ENCODE results near the gene USP11. TPM values are rescaled to one million over a fixed set of nuclear protein-coding genes. Genes with fewer than 3 reads are reported as not detected.

The USP11 gene
- total RNA-seq, 1 experiment from 2014 or later = 153 TPM

DNA sequence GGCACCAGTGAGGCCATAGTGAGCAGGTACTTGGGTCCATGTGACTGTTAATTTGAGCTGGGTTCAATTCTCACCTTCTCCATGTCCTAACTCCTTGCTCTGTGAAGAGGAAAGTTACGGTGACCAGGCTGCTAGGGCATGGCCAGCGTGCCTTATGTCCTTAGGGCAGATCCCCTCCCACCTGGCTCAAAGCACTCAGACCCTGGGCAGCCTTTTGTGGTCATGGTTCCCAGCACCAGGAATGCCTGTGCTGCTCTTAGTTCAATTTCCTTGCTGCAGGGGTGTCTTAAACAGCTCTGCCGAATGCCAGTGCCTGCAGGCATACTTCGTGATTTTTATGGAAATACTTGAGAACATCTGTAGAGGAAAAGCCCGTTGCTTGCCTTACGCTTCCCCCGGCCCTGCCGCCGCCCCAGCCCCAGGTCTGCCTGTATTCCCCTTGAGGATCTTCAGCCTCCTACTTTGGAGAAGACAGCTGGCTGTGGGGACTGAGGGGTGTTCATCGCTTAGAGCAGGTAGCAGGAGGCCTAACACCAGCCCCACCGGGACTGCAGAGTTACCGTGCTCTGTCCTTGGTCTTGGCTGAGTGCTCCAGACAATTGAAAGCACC, 17.4 kb upstream of the USP11 start:
- Histone ChIP-seq H2BK20ac (ENCODE audit: low read depth, low read length, poor library complexity, severe bottlenecking) (no peak overlapping the region), H4K8ac (replicated peaks; ENCODE audit: insufficient read length, low read depth, low read length) (no peak overlapping the region), H4K5ac (ENCODE audit: insufficient read length, low read depth, low read length) (no peak overlapping the region), H3K27ac (ENCODE audit: insufficient read length, low read depth, low read length) (no peak overlapping the region), H3K4me2 (ENCODE audit: insufficient read depth, insufficient read length, low read length) (no peak overlapping the region), H3K79me1 (ENCODE audit: insufficient read depth, low read depth, low read length, poor library complexity, severe bottlenecking) (no peaks in the 10 kb centered on the region), H2BK120ac (ENCODE audit: low read depth, low read length, poor library complexity, severe bottlenecking) (no peak overlapping the region), H3K4ac (ENCODE audit: low read depth, low read length) (no peak overlapping the region), H3K14ac (ENCODE audit: insufficient read depth, low read length) (no peak overlapping the region), H2AFZ (ENCODE audit: low read length) (no peak overlapping the region), H2BK5ac (ENCODE audit: insufficient read length, low read length) (no peak overlapping the region), H4K20me1 (ENCODE audit: control insufficient read depth, insufficient read depth, insufficient read length) (no peaks in the 10 kb centered on the region), H3K18ac (ENCODE audit: insufficient read length, low read depth, low read length) (no peak overlapping the region), H3K23ac (ENCODE audit: insufficient read length, low read depth, low read length) (no peak overlapping the region), H3K9ac (ENCODE audit: extremely low read depth, insufficient read length, low read length) (no peak overlapping the region), H3K79me2 (ENCODE audit: insufficient read depth, low read length) (peaks cover 13% of the 10 kb centered on the region; the same call in 1 of the 2 replicates), H2BK15ac (ENCODE audit: low read depth, low read length) (no peak overlapping the region), H3T11ph (ENCODE audit: low read length) (no peak overlapping the region), H3K4me1 (ENCODE audit: insufficient read depth, low read length) (peaks cover 5% of the 10 kb centered on the region; the same call in 1 of the 2 replicates), H4K91ac (ENCODE audit: insufficient read length, low read depth, low read length) (no peak overlapping the region), H2AK5ac (ENCODE audit: insufficient read length, low read length) (no peak overlapping the region), H3K23me2 (ENCODE audit: insufficient read length, low read depth, low read length, poor library complexity, severe bottlenecking) (peaks cover 14% of the 10 kb centered on the region), H3K27me3 (ENCODE audit: insufficient read depth, low read length) (no peaks in the 10 kb centered on the region), H3K9me3 (ENCODE audit: control insufficient read depth, low read depth, low read length) (no peaks in the 10 kb centered on the region), H2BK12ac (ENCODE audit: insufficient read length, low read depth, low read length) (no peak overlapping the region), H3K56ac (ENCODE audit: insufficient read length, low read depth, low read length) (no peak overlapping the region)
- peaks cover 0 to 2% of the 10 kb centered on the region in 2 experiments; a peak in 2 of 5 replicates for H3K9me3 Mint-ChIP-seq
- no peak overlapping the region; a peak in 1 of 5 replicates for H3K4me3 Mint-ChIP-seq
- peaks cover 55 to 71% (median 71%) of the 10 kb centered on the region in 3 experiments for H3K36me3 Mint-ChIP-seq (ENCODE audit: insufficient read depth in 1 of 3, low read depth in 3 of 3)
- DNase-seq = no peak
- H3K27me3 Mint-ChIP-seq (ENCODE audit: low read depth) = no peaks in the 10 kb centered on the region; the same call in 1 of the 2 replicates
- peak overlapping the region in 2 of 3 experiments; percentile 15 to 95; a peak in 2 of 7 replicates for H3K27ac Mint-ChIP-seq
- no CpG with 5 or more reads among the region's 12 CpGs for WGBS (ENCODE audit: extremely low coverage, insufficient read length, low lambda C conversion rate)
- TF ChIP-seq, protein P1, sequence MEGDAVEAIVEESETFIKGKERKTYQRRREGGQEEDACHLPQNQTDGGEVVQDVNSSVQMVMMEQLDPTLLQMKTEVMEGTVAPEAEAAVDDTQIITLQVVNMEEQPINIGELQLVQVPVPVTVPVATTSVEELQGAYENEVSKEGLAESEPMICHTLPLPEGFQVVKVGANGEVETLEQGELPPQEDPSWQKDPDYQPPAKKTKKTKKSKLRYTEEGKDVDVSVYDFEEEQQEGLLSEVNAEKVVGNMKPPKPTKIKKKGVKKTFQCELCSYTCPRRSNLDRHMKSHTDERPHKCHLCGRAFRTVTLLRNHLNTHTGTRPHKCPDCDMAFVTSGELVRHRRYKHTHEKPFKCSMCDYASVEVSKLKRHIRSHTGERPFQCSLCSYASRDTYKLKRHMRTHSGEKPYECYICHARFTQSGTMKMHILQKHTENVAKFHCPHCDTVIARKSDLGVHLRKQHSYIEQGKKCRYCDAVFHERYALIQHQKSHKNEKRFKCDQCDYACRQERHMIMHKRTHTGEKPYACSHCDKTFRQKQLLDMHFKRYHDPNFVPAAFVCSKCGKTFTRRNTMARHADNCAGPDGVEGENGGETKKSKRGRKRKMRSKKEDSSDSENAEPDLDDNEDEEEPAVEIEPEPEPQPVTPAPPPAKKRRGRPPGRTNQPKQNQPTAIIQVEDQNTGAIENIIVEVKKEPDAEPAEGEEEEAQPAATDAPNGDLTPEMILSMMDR (conservative IDR thresholded peaks at IDR 0.05) = no peak
- peaks cover 30 to 32% of the 10 kb centered on the region in 2 experiments for H3K4me1 Mint-ChIP-seq
